ENCODE results near the gene ASPHD2.
"Not testable (repeated sequence)": the region's sequence is repeated elsewhere in the genome, so short reads cannot be mapped to it uniquely, and the experiment has no call there.

ASPHD2 gene

DNA sequence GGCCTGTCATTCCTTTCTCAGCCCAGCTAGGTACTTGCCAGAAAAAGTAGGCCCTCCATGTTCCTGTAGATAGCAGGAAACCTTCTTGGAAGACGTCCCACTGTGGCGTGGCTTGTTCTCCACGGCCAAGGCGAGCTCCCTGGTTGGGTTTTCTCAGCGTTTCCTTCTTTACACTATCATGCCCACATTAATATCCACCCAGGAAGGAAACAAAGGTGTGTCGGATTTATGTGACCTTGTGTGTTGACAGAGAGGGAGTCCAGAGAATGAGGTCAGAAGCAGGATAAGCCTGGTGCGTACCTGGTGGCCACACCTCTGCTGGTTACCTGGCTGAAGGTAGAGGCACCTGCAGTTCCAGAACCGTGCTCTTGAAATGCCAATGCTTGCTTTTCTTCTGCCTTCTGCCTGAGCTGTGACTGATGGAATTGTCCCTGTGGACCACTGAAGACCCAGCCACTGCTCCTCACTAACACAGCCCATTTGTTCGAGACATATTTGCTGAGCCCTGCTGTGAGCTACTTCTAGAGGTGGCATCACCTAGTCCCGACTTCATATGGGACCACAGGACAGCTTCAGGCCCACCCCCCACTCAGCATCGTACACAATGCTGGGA lies 7.9 kb downstream of the ASPHD2 start:
- DNase-seq (ENCODE audit: low read depth): no peak
- TF ChIP-seq, protein P1, sequence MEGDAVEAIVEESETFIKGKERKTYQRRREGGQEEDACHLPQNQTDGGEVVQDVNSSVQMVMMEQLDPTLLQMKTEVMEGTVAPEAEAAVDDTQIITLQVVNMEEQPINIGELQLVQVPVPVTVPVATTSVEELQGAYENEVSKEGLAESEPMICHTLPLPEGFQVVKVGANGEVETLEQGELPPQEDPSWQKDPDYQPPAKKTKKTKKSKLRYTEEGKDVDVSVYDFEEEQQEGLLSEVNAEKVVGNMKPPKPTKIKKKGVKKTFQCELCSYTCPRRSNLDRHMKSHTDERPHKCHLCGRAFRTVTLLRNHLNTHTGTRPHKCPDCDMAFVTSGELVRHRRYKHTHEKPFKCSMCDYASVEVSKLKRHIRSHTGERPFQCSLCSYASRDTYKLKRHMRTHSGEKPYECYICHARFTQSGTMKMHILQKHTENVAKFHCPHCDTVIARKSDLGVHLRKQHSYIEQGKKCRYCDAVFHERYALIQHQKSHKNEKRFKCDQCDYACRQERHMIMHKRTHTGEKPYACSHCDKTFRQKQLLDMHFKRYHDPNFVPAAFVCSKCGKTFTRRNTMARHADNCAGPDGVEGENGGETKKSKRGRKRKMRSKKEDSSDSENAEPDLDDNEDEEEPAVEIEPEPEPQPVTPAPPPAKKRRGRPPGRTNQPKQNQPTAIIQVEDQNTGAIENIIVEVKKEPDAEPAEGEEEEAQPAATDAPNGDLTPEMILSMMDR (IDR thresholded peaks at IDR 0.05; ENCODE audit: low read depth, low read length, missing control alignments): no peak
- in situ Hi-C loops (cut with HindIII; ENCODE audit: low sequenced_read_pairs): no loop called here
- H3K4me3 ChIP-seq (ENCODE audit: low read depth, low read length): no peak overlapping the region

DNA sequence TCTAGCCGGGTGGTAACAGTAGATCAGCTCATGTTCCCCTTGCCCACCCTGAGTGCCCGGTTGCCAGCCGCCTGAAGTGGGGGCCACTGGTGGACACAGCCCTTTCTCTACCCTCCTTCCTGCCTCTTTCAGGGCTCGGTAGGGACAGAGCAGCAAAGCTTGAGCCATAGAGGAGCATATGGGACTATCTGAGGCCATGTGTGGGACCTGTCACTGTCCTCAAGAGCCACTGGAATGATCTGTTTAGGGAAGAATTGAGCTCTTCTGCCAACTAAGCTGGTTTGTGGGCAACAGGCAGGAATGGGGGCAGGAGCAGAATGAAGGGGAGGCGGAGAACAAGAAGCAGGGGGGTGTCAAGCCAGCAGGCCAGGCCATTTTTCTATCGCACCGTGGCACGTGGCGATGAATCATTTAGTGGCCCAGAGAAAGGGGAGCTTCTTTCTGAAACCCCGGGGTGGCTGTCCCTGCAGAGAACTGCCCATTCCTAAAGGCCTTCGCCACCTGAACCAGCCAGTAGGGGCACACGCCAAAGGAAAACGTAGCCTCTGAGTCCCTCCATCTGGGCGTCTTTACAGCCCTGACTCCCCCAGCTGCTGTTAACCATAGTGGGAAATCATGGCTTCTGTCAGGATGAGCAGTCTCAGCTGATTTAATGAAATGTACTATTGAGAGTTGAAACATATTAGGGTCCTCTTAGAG lies 8.8 kb downstream of the ASPHD2 start:
- TF ChIP-seq, protein P1 (IDR thresholded peaks at IDR 0.05; ENCODE audit: low read depth, low read length, missing control alignments): no peak
- H3K4me3 ChIP-seq (ENCODE audit: low read depth, low read length): no peak overlapping the region
- in situ Hi-C loops (cut with HindIII; ENCODE audit: low sequenced_read_pairs): no loop called here
- DNase-seq (ENCODE audit: low read depth): no peak

DNA sequence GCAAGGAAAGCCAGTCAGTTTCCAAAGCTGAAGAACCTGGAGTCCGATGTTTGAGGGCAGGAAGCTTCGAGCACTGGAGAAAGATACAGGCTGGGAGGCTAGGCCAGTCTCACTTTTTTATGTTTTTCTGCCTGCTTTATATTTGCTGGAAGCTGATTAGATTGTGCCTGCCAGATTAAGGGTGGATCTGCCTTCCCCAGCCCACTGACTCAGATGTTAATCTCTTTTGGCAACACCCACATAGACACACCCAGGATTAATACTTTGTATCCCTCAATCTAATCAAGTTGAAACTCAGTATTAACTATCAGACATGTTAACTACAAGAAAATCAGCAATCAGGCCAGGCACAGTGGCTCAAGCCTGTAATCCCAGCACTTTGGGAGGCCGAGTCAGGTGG lies 9.7 kb downstream of the ASPHD2 start:
- in situ Hi-C loops (cut with HindIII; ENCODE audit: low sequenced_read_pairs); DNase-seq (ENCODE audit: low read depth); H3K4me3 ChIP-seq (ENCODE audit: low read depth, low read length): not testable (repeated sequence)

DNA sequence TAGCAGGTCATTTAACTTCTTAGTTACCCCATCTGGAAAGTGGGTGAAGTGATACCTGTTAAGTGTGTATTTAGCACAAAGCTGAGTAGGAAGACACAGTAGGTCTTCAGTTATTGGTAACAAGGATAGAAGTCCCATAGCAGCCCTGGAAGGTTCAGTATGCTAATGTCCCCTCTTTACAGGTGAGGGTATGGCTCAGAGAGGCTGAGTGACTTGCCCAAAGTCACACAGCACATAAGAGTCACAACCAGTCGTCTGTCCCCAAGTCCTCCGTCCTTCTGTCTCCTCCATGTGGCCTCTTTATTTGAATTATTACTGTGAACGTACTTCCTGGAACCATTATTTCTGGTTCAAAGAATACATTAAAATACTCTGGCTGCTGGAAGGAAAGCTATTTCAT lies 10.5 kb downstream of the ASPHD2 start:
- H3K4me3 ChIP-seq (ENCODE audit: low read depth, low read length): no peak overlapping the region
- in situ Hi-C loops (cut with HindIII; ENCODE audit: low sequenced_read_pairs): no loop called here
- TF ChIP-seq, protein P1 (IDR thresholded peaks at IDR 0.05; ENCODE audit: low read depth, low read length, missing control alignments): no peak
- no peak for DNase-seq (ENCODE audit: low read depth)

DNA sequence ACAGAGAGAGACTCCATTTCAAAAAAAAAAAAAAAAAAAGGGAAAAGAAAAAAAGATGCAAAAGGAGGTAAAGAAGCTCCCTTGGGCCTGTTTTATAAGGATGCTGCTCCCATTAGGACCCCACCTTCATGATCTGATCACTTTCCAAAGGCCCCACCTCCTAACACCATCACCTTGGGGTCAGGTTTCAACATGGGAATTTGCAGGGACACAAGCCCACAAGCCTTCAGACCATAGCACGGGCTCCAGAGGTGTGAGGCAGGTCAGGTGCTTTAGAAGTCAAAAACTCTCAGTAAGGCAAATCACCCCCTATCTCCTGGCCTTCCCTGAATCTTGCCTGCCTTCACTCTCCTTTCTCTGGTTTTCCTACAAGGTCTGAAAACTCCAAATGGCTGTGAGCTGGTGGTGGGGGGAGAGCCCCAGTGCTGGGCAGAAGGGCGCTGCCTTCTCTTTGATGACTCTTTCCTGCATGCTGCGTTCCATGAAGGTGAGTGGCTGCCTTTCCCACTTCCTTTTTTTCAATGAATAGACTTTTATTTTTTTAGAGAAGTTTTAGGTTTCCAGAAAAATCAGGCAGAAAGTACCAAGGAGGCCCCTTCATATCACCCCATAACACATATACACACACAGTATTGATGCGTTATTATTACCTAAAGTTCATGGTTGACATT lies 13.2 kb downstream of the ASPHD2 start:
- no peak for DNase-seq (ENCODE audit: low read depth)
- no peak overlapping the region for H3K4me3 ChIP-seq (ENCODE audit: low read depth, low read length)
- in situ Hi-C loops (cut with HindIII; ENCODE audit: low sequenced_read_pairs): no loop called here
- TF ChIP-seq, protein P1 (IDR thresholded peaks at IDR 0.05; ENCODE audit: low read depth, low read length, missing control alignments): no peak

DNA sequence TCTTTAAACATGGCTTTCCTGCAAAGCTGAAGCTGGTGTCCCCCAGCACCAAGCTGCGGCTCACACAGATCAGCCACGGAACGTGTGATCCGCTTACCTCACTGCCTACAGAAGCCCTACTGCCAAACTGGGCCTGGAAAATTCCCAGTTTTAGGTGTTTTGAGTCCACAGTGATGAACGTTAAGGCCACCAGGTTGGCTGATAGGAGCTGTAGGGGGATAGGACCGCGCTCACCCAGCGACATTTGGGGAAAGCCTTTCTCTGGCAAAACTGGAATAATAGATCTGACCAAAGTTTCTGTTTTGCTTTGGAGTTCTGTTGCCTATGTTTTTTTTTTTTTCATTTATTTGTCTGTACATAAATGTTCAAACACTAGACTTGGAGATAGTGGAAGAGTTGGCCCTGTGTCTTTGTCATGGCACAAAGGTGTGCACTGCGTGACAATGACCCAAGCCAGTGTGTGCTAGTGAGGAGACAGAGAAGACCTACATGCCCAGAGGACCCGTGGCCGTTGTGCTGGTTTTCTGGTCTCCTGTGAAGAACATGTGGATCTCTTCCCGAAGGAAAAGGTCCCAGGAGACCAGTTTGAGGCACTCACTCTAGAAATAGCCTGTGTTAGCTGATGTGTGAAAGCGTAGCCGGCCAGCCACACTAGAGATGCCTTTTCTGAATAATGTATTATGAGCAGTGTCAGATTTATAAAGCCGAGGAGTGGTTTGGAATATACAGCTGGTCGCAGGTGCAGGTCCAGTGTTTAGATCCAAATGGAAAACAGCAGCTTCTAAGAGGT lies 15.0 kb downstream of the ASPHD2 start:
- H3K4me3 ChIP-seq (ENCODE audit: low read depth, low read length): no peak overlapping the region
- TF ChIP-seq, protein P1 (IDR thresholded peaks at IDR 0.05; ENCODE audit: low read depth, low read length, missing control alignments): no peak
- in situ Hi-C loops (cut with HindIII; ENCODE audit: low sequenced_read_pairs): no loop called here
- no peak for DNase-seq (ENCODE audit: low read depth)

Data from astrocyte of the cerebellum (primary cell).